ENCODE data around the gene GNG5. TPM values are rescaled to one million over a fixed set of nuclear protein-coding genes. Genes with fewer than 3 reads are reported as not detected.

GNG5 gene
- total RNA-seq, 1 experiment from 2014 or later: 115 TPM

DNA sequence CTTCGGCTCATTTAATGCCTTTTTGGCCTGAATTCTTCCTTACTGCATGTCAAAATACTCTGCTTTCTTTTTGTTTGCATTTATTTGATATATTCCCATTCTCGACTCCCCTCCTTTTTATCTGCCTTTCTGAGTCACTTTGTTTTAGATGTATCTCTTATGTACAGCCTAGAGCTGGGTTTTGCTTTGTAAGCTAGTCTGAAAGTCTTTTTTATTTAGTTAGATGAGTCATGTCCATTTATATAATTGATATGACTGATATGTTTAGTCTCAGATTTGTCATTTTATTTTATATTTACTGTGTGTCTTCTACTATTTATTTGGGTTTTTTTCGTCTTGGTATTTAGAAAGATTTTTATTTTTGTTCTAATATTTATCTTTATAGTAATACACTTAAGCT is 33.6 kb upstream of the GNG5 start:
- TF ChIP-seq, protein P1, sequence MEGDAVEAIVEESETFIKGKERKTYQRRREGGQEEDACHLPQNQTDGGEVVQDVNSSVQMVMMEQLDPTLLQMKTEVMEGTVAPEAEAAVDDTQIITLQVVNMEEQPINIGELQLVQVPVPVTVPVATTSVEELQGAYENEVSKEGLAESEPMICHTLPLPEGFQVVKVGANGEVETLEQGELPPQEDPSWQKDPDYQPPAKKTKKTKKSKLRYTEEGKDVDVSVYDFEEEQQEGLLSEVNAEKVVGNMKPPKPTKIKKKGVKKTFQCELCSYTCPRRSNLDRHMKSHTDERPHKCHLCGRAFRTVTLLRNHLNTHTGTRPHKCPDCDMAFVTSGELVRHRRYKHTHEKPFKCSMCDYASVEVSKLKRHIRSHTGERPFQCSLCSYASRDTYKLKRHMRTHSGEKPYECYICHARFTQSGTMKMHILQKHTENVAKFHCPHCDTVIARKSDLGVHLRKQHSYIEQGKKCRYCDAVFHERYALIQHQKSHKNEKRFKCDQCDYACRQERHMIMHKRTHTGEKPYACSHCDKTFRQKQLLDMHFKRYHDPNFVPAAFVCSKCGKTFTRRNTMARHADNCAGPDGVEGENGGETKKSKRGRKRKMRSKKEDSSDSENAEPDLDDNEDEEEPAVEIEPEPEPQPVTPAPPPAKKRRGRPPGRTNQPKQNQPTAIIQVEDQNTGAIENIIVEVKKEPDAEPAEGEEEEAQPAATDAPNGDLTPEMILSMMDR (conservative IDR thresholded peaks at IDR 0.05): no peak
- no peak overlapping the region for H2BK12ac ChIP-seq (ENCODE audit: insufficient read length, low read depth, low read length)
- no peaks in the 10 kb centered on the region for H3K79me1 ChIP-seq (ENCODE audit: insufficient read depth, low read depth, low read length, poor library complexity, severe bottlenecking)
- no peak for DNase-seq
- H3K4me1 Mint-ChIP-seq: no peaks in the 10 kb centered on the region
- H4K20me1 ChIP-seq (ENCODE audit: control insufficient read depth, insufficient read depth, insufficient read length): no peaks in the 10 kb centered on the region
- H4K91ac ChIP-seq (ENCODE audit: insufficient read length, low read depth, low read length): no peak overlapping the region
- H2BK15ac ChIP-seq (ENCODE audit: low read depth, low read length): no peak overlapping the region
- H3K79me2 ChIP-seq (ENCODE audit: insufficient read depth, low read length): no peaks in the 10 kb centered on the region
- no peak overlapping the region for H3K27ac ChIP-seq (ENCODE audit: insufficient read length, low read depth, low read length)
- H3K4ac ChIP-seq (ENCODE audit: low read depth, low read length): no peak overlapping the region
- no peak overlapping the region for H4K5ac ChIP-seq (ENCODE audit: insufficient read length, low read depth, low read length)
- H4K8ac ChIP-seq (replicated peaks; ENCODE audit: insufficient read length, low read depth, low read length): no peak overlapping the region
- no peak overlapping the region for H2BK20ac ChIP-seq (ENCODE audit: low read depth, low read length, poor library complexity, severe bottlenecking)
- no peaks in the 10 kb centered on the region for H3K27me3 ChIP-seq (ENCODE audit: insufficient read depth, low read length)
- no peaks in the 10 kb centered on the region; the same call in 1 of the 2 replicates for H3K4me1 ChIP-seq (ENCODE audit: insufficient read depth, low read length)
- H3K56ac ChIP-seq (ENCODE audit: insufficient read length, low read depth, low read length): no peak overlapping the region
- no peak overlapping the region for H2BK120ac ChIP-seq (ENCODE audit: low read depth, low read length, poor library complexity, severe bottlenecking)
- H3K9ac ChIP-seq (ENCODE audit: extremely low read depth, insufficient read length, low read length): no peak overlapping the region
- H2BK5ac ChIP-seq (ENCODE audit: insufficient read length, low read length): no peak overlapping the region
- no peak overlapping the region for H3K23ac ChIP-seq (ENCODE audit: insufficient read length, low read depth, low read length)
- no peaks in the 10 kb centered on the region for H3K36me3 Mint-ChIP-seq (ENCODE audit: insufficient read depth in 1 of 3, low read depth in 3 of 3)
- WGBS (ENCODE audit: extremely low coverage, insufficient read length, low lambda C conversion rate): no CpG with 5 or more reads among the region's 3 CpGs
- H3K4me3 Mint-ChIP-seq: no peak overlapping the region
- no peaks in the 10 kb centered on the region for H3K9me3 ChIP-seq (ENCODE audit: control insufficient read depth, low read depth, low read length)
- no peaks in the 10 kb centered on the region for H3K27me3 Mint-ChIP-seq (ENCODE audit: low read depth)
- no peak overlapping the region for H3T11ph ChIP-seq (ENCODE audit: low read length)
- H2AK5ac ChIP-seq (ENCODE audit: insufficient read length, low read length): no peak overlapping the region
- no peak overlapping the region for H3K14ac ChIP-seq (ENCODE audit: insufficient read depth, low read length)
- no peak overlapping the region for H2AFZ ChIP-seq (ENCODE audit: low read length)
- no peak overlapping the region for H3K18ac ChIP-seq (ENCODE audit: insufficient read length, low read depth, low read length)
- no peak overlapping the region for H3K4me2 ChIP-seq (ENCODE audit: insufficient read depth, insufficient read length, low read length)
- H3K23me2 ChIP-seq (ENCODE audit: insufficient read length, low read depth, low read length, poor library complexity, severe bottlenecking): no peaks in the 10 kb centered on the region
- H3K9me3 Mint-ChIP-seq: no peaks in the 10 kb centered on the region
- H3K27ac Mint-ChIP-seq: no peak overlapping the region
